BJ (cell line): ENCODE results near the gene ARHGEF9. TPM values are rescaled to one million over a fixed set of nuclear protein-coding genes. Genes with fewer than 3 reads are reported as not detected.

Source experiments
- CTCF ChIA-PET: fragments of 350-600 bp; formaldehyde crosslinking; extraction: SDS; loops from one replicate; lab custom pipeline; 2021; ENCODE audit warnings: antibody characterized with exemption, inconsistent platforms; lab: Yijun Ruan, JAX
- POLR2A ChIA-PET: fragments of 300-600 bp; sonication (Branson Sonifier 250); formaldehyde crosslinking; extraction: SDS; loops from one replicate; lab custom pipeline; 2021; ENCODE audit warnings: antibody characterized with exemption; lab: Charles Lee
- DNase-seq: peaks from one replicate; pipeline ENCODE4 v3.0.0-alpha.2; 2011; ENCODE audit warnings: low read depth
- H3K27me3 ChIP-seq: 2 replicates; pipeline ENCODE4 v1.6.0; 2011; ENCODE audit warnings: low read length; ENCODE audit not compliant: control insufficient read depth, insufficient read depth
- H3K36me3 ChIP-seq: 2 replicates; pipeline ENCODE4 v1.5.1; 2011; ENCODE audit warnings: low read length; ENCODE audit not compliant: control insufficient read depth, insufficient read depth
- H3K4me3 ChIP-seq: 2 replicates; pipeline ENCODE4 v1.5.1; 2011; ENCODE audit warnings: low read depth, mild to moderate bottlenecking, control low read depth, low read length
- CTCF ChIP-seq: IDR thresholded peaks from 2 replicates; pipeline ENCODE4 v1.5.1; 2011; ENCODE audit warnings: low read depth, mild to moderate bottlenecking, control low read depth, inconsistent platforms, low read length, moderate library complexity; ENCODE audit not compliant: insufficient read depth
- polyA plus RNA-seq: library from polyadenylated mRNA; depleted of rRNA; stranded (reverse); fragments of >200 nt; gene quantifications from 2 replicates; pipeline ENCODE4 v1.2.3, GENCODE V29; 2011

Gene ARHGEF9
- polyA plus RNA-seq, 1 experiment, result 17.6 TPM

- H3K27me3 ChIP-seq, result no peaks in the 10 kb centered on the region
- POLR2A ChIA-PET, result no interaction called here
- H3K36me3 ChIP-seq, result no peaks in the 10 kb centered on the region
- no peak for TF ChIP-seq CTCF
- CTCF ChIA-PET, result no interaction called here
- H3K4me3 ChIP-seq, result no peak overlapping the region
- DNase-seq, result no peak
These were observed 44.6 kb downstream of the ARHGEF9 start for GRCh38 chrX:63740382-63740781.

GRCh38 chrX:63739885-63740284 is 45.1 kb downstream of the ARHGEF9 start:
- no peaks in the 10 kb centered on the region for H3K36me3 ChIP-seq
- DNase-seq, result no peak
- CTCF ChIA-PET, result no interaction called here
- no peak overlapping the region for H3K4me3 ChIP-seq
- no peak for TF ChIP-seq CTCF
- H3K27me3 ChIP-seq, result no peaks in the 10 kb centered on the region
- POLR2A ChIA-PET, result no interaction called here

GRCh38 chrX:63738696-63739095 is 46.3 kb downstream of the ARHGEF9 start:
- ChIA-PET CTCF (no interaction called here), POLR2A (no interaction called here)
- DNase-seq, result no peak
- TF ChIP-seq CTCF, result no peak
- Histone ChIP-seq H3K4me3 (no peak overlapping the region), H3K36me3 (no peaks in the 10 kb centered on the region), H3K27me3 (no peaks in the 10 kb centered on the region)

- no peak for TF ChIP-seq CTCF
- no peak for DNase-seq
- ChIA-PET CTCF (interaction anchor here (1.0 kb wide), 1 partner anchor 17 kb away, joined by 3 read pairs; a partner anchor contains a TSS), POLR2A (no interaction called here)
- Histone ChIP-seq H3K4me3 (no peak overlapping the region), H3K36me3 (no peaks in the 10 kb centered on the region), H3K27me3 (no peaks in the 10 kb centered on the region)
These were observed 47.7 kb downstream of the ARHGEF9 start for GRCh38 chrX:63737131-63737921.

GRCh38 chrX:63735882-63736281 is 49.1 kb downstream of the ARHGEF9 start:
- ChIA-PET POLR2A (no interaction called here), CTCF (interaction anchor here (0.6 to 0.9 kb wide), 2 partner anchors 12 to 50 kb away, joined by 3 to 4 read pairs; no protein-coding TSS in a partner anchor)
- no peak for DNase-seq
- H3K27me3 ChIP-seq, result no peaks in the 10 kb centered on the region
- TF ChIP-seq CTCF, result no peak
- H3K4me3 ChIP-seq, result no peak overlapping the region
- H3K36me3 ChIP-seq, result no peaks in the 10 kb centered on the region
